NCI-H2029 treated with DMSO at 0.1 percent for 48 hours (cell line): ENCODE results near the gene PTDSS2.
"Not testable (repeated sequence)": the region's sequence is repeated elsewhere in the genome, so short reads cannot be mapped to it uniquely, and the experiment has no call there.

ENCODE experiments used
- DNase-seq: peaks from one replicate; lab custom pipeline; 2025; lab: John Stamatoyannopoulos, UW

The PTDSS2 gene

DNA sequence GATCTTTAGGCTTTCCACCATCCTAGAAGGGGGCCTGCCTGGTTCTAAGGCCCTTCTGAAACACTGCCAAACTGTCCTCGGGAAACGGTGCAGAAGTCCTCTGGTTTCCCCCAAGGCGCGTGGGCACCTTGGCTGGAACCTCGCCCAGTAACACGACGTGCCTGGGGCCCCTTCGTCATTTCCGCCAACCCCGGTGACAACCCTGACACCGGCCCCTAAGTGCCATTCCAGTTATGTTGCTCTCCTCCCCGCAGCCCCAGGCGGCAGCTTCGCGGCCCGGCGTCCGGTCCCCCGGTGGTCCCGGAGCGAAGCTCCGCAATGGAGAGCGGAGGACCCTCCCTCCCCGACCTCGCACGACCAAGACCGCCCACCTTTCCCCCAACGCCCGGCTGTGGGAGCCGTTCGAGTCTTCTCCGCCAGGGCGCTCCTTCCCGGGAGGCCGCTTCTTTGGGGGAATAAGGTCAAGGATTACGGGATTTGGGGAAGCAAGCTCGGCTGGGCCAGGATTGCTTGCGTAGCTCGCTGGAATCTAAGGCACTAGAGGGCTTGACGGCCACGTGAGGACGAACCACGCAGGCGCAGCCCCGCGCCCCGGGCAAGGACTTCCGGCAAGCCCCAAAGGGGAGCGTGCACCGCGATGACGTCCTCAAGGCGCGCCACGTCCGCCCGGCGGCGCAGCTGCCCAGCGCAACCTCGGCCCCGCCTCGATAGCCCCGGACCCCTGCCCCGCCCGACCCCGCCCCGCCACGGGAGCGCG is 56.3 kb downstream of the PTDSS2 start:
- peak; percentile 67 for DNase-seq

DNA sequence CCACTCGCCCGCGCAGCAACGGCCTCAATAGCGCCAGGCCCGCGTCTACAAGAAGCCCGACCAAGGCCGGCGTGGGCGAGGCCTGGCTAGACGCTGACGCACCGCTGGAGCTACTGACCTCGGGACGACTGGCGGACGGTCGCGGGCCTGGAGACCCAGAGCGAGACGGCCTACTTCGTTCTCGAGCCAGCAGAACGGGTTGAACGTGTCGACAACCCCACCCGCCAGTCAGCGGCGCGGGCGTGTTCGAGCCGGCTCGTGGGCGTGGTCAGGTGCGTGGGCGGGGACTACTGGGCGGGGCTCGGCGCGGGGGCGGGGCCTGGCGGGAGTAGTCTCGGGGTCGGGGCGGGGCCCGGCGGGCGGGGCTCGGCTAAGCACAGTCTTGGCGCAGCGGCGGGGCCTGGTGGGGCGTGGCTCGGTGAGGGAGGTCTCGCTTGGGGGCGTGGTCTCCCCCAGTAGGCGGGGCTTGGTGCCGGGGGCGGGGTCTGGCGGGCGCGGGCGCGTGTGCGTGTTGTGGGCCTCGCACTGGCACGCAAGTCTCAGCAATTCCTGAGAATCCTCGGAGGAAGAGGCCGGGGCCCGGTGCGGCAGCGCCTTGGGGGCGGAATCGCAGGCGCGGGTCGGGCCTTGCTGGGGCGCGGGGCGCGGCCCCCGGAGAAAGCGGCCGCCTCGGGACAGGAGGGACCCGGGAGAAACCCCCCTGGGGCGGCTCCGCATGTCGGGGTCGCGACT is 57.1 kb downstream of the PTDSS2 start, which contains the start of gene RNH1:
Gene RNH1 (minus strand): TSS at position 248 of the 732 bp plus-strand sequence. CDS start 5,080 bp downstream, outside the sequence.
- peak; percentile 68 for DNase-seq

DNA sequence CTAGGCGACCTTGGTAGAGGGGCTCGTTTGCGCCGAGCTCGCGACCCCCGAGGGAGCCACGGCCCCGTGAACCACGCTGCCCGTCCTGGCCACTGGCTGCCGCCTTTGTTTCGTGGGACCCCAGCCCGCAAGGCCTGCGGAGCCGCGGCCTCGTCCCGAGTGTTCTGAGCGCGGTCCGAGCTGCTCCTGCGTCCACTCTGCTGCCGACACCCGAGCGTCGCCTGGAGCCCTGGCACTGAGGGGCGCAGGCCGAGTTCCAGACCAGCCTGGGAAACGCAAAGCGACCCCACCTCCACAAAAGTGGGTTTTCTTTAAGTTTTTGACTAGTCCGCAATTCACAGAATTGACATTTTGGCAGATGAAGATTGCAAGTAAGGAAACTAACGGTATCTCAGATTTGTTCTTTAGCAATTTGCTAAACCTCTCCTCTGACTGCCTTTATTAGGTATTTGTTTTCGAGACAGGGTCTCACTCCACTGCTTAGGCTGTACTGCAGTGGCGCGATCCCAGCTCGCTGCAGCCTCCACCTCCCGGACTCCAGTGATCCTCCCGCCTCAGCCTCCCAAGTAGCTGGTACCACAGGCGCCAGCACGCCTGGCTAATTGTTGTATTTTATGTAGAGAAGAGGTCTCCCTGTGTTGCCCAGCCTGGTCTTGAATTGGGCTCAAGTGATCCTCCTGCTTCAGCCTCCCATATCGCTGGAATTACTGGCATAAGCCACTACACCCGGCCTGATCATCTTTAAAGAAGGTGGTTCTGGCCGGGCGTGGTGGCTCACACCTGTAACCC is 57.8 kb downstream of the PTDSS2 start:
- DNase-seq = no peak

DNA sequence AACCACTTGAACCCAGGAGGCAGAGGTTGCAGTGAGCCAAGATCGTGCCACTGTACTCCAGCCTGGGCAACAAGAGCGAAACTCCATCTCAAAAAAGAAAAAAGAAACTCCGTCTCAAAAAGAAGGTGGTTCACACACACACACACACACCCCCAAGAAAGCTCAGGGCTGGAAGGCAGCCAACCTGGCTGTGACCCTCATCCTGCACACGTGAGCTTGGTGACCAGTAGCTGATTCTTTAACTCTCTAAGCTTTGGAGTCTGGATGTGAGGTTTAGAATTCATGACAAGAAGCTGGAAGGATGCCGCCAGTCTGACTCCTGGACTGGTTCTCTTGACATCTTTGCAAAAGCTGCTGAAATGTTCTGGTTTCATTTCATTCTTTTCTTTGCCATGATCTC is 58.9 kb downstream of the PTDSS2 start:
- no peak for DNase-seq

DNA sequence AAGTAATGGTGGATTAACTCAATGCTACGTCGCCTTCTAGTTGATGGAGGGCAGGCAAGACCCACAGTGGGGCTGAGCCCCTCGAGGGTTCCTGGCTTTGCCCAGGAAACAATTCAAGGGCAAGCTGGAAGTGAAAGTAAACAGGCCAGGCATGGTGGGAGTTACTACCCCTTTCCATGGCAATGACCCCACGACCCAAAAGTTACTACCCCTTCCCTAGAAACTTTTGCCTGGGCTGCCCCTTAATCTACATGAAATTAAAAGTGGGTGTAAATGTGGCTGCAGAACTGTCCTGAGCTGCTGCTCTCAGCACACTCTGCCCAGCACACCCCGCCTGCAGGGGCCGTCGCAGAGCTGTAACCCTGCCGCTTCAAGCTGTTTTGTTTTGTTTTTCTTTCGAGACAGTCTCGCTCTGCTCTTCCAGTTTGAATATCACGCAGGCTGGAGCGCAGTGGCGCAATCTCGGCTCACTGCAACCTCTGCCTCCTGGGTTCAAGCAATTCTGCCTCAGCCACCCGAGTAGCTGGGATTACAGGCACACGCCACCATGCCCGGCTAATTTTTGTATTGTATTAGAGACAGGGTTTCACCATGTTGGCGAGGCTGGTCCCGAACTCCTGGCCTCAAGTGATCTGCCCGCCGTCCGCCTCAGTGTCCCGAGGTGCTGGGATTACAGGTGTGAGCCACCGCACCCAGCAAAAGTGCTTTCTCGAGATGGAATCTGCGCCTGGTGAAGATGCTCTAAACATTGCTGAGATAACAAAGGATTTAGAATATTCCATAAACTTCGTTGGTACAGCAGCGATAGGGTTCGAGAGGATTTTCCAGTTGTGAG is 62.9 kb downstream of the PTDSS2 start:
- DNase-seq = no peak

DNA sequence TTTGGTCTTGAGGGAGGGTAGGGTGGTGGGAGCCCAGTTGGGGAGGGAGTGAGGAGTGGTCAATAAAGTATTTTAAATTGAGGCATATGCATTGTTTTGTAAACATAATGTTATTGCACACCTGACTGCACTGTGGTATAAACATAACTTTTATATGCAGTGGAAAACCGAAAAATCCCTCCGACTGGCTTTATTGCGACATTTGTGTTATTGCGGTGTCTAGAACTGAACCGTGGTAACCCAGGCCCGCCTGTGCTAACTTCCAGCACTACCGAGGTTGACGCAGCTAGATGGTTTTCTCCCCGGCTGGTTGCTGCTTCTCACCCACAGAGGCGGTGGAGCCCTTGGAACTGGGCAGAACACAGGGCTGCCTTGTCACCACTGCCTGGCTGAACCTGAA is 64.5 kb downstream of the PTDSS2 start:
- no peak for DNase-seq

DNA sequence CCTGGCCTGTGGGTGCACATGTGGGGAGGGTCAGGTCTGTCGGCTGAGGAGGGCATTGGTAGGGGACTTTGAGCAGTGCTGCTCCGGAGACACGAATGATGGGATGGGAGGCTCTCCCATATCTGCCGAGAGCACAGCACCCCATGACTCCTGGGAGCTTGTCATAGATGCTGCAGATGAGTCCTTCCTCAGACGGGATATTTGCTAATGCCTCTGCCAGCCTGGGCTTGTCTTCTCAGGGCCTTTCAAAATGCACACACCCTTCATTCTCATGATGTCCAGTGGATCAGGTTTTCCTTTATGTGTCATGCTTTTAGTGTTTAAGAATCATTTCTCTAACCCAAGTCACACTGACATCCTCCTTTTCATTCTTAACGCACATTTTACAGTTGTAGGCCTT is 65.1 kb downstream of the PTDSS2 start:
- no peak for DNase-seq

DNA sequence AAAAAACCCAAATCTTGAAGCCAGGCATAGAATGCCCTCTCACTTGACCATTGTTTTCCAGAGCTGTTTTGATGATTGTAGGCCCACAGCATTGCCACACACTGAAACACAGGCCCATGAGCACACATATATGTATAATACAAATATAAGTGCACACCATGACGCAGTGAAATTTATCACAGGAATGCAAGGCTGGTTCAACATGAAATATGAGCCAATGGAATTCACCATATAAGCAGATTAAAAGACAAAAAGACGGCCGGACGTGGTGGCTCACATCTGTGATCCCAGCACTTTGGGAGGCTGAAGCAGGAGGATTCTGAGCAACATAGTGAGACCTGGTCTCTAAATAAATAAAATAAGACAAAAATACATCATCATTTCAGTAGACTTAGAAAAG is 66.3 kb downstream of the PTDSS2 start:
- DNase-seq = no peak

DNA sequence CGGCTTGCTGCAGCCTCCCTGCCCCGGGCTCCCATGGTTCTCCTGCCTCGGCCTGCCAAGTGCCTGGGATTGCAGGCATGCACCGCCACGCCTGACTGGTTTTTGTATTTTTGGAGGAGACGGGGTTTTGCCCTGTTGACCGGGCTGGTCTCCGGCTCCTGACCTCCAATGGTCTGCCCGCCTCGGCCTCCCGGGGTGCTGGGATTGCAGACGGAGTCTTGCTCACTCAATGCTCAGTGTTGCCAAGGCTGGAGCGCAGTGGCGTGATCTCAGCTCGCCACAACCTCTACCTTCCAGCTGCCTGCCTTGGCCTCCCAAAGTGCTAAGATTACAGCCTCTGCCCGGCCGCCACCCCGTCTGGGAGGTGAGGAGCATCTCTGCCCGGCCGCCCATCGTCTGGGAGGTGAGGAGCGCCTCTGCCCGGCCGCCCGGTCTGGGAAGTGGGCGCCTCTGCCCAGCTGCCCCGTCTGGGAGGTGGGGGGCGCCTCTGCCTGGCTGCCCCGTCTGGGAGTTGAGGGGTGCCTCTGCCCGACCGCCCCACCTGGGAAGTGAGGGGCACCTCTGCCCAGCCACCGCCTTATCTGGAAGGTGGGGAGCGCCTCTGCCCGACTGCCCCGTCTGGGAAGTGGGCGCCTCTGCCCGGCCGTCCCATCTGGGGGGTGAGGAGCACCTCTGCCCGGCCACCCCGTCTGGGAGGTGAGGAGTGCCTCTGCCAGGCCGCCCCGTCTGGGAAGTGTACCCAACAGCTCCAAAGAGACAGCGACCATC is 67.0 kb downstream of the PTDSS2 start:
- DNase-seq = not testable (repeated sequence)

DNA sequence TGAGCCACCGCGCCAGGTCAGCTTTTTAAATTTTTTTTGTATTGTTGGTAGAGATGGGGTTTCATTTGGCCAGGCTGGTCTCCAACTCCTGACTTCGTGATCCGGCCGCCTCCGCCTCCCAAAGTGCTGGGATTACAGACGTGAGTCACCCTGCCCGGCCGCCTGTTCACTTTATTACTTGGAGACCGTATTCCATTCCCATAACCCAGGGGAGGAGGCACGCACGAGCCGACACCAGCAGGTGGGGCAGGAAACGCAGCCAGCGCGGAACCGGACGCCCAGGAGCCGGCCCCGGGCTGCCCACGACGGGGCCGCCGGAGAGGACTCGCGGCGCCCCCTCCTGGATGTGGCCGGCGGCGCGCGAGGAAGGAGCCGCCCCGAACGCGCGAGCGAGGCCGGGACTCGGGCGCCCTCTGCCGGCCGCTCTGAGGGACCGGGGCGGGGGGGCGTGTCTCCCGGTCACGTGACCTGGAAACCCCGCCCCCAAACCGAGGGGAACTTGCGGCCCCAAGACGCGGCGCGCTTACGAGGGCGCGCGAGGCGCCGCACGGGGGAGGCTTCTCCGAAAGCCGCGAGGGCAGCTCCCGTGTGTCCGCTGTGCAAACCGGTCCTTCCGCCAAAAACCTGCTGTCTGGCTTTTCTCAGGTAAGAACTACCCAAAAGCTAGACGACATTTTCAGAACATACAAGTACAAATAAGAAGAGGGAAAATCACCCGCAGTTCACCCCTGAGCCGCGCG is 68.6 kb downstream of the PTDSS2 start:
- peak; percentile 20 for DNase-seq

DNA sequence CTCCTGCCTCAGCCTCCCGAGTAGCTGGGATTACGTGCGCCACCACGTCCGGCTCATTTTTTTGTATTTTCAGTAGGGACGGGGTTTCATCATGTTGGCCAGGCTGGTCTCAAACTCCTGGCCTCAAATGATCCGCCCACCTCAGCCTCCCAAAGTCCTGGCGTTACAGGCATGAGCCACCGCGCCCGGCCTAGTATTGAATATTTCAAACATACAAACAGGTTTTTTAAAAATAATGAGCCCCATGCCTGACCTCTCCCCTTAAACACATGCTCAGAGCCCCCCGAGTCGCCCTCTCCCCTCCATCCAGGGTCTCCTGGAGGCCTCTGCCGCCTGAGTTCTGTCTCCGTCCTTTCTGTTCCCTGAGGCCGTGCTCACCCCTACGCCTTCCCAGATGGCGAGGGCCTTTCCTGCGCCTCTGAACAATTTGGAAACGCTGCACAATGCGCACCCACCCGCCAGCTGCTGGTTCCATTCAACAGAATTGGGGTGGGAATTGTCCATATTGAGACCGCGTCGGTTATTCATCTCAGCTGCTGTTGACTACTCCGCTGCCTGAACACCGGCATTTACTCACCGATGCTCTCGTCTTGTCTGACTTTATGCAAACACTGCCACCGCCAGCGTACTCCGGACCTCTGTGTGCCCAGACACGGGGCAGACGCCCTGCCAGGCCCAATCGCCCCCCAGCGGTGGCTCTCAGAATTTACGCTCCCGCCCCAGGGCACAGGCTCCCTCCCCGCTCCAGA is 70.5 kb downstream of the PTDSS2 start:
- DNase-seq = no peak

DNA sequence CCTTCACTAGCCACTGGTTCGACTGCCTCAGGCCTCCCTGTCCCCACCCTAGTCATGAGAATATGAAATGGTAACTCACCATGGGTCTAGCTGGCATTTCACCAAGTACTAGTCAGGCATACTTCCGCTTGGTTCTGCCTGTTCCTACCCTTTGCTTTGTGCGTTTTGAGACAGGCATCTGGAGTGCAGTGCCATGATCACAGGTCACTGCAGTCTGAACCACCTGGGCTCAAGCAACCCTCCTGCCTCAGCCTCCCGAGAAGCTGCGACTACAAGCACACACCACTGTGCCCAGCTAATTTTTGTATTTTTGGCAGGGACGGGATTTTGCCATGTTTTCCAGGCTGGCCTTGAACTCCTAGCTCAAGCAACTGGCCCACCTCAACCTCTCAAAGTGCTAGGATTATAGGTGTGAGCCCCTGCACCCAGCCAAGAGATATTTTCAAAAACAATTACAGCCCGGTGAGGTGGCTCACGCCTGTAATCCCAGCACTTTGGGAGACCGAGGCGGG is 71.2 kb downstream of the PTDSS2 start:
- no peak for DNase-seq

DNA sequence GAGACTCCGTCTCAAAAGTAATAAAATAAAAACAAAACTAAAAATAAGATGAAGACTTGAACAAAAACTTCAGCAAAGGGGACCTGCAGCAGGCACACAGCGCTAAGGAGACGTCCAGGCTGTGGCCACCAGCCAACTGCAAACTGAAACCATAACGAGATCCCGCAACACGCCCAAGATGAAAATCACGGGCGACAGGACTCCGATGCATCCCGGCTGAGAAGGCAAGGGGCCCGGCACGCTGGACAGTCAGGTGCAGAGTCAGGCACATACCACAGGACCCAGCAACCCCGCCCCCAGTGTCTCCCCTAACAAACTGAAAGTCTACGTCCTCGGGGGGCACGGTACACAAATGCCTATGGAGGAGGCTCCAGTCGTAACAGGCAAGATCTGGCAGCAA is 76.1 kb downstream of the PTDSS2 start:
- DNase-seq = no peak

DNA sequence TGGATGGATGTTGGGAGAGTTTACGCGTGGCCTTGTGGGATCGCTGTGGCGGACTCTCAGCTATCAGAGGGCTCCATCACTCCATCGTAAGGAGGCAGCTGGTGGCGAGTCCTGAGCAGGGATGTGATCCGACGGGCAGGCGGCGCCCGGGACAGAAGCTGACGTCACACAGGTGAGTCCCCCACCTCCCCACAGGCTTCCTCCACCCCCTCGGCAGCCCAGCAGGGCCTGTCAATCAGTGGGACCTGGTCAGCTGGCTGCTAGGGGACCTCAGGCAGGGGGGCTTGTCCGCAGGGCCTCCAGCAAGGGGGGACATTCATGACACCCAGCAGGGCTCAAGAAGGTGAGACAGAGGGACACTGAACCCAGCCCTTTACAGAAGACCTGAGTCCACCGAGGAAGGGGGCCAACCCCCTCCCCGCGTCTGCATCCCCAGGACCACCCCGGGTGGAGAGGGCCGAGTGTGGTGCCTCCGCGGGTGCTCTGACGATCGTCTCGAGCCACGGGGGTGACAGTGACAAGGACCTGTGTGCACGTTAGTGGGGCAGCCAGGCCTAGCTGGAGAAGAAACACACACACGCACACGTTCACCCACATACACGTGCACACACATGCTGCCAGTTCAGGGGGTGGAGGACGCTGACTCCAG is 78.2 kb downstream of the PTDSS2 start:
- DNase-seq = no peak

DNA sequence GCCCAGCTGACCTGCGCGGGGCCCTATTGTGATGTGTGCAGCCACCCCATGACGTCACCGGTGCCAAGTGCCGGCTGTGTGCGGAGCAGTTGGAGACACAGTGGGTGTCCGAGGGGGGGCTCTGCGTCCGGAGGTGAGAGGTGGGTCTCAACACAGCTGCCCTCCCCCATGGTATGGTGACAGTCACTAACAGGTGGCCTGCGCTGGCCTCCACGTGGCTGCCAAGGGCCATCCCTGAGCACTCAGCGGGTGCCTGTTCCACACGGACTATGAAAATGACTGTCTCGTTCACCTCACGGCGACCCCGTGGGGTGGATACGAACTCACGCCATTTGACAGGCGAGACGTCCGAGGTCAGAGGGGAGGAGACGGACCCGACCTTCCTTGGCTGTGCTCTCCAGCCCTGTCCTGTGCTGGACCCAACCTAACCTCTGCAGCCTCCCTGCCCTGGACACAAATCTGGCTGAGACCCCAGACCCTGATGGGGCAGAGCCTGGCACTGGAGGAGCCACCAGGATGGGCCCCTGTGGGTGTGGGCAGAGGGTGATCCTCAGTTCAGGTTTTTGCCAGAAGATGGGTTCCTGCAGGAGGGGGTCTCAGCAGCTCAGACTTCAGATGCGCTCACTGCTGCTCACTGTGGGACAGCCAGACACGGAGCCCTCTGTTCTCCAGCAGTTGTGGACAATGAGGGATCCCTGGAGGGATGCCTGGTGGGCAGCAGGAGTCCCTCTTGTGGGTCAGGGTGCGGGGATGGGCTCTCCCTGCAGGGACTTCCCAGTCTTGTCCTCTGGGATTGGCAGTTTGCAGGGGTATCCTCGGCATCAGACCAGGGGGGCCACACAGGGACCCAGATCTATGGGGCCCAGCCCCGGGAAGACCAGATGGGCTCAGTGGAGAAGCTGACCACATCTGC is 79.0 kb downstream of the PTDSS2 start:
- DNase-seq = no peak

DNA sequence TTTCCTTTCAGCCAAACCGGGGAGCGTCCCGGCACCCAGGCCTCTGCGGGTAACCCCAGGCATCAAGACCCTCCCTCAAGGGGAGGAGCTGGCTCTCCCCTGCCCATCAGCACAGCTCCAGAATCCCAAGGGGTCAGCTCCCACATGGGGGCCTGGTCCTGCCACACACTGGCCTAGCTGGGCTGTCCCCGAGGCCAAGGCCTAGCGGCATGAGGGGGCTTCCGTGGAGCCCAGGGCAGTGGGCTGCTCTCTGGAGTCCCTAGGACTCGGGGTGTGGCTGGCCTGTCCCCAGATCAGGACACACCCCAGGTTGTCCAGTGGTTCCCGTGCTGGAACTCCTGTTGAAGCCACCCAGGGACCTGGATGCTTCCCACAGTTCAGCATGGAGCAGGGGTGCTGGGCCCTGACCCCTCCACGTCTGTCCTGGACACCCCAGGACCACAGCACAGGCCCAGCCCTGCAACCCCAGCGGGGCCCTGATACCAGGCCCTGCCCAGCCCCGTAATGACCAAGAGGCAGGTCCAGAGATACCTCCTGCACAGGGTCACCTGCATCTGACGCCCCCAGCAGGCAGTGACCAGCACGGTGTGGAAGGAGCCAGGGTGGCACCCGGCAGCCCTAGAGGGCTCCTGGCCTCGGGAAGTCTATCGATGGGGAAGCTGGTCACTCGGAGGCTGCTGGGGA is 79.8 kb downstream of the PTDSS2 start:
- DNase-seq = no peak
